Neural progenitor cell (in vitro differentiated cells): ENCODE results near the gene XPR1.

Experiments
- EZH2 ChIP-seq: fragments of 200-600 bp; sonication (generic); IDR thresholded peaks from 2 replicates; pipeline ENCODE4 v1.6.1; 2017; ENCODE audit warnings: antibody characterized with exemption, mild to moderate bottlenecking, moderate library complexity
- TF ChIP-seq, protein P1 (sequence below): fragments of 200-600 bp; sonication (generic); IDR thresholded peaks from 2 replicates; pipeline ENCODE4 v1.5.1; 2017; ENCODE audit warnings: antibody characterized with exemption, mild to moderate bottlenecking

DNA sequence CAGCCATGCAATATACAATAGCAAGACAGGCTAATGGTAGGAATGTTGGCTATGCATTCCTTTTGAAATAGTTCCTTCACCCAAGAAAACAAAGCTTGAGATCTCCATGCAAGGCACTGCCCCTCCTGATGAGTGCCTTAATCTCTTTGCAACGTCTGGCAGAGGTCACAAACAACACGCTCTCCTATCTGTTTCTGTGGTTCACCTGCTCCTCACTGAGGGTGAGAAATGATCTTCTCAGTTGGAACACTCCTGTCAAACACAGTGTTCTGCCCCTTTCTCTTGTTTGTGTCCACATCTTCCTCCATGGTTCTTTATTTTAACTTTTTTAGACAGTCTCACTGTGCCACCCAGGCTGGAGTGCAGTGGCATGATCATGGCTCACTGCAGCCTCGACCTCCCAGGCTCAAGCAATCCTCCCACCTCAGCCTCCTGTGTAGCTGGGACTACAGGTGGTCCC, 21.2 kb upstream of the XPR1 start:
- TF ChIP-seq, protein P1, sequence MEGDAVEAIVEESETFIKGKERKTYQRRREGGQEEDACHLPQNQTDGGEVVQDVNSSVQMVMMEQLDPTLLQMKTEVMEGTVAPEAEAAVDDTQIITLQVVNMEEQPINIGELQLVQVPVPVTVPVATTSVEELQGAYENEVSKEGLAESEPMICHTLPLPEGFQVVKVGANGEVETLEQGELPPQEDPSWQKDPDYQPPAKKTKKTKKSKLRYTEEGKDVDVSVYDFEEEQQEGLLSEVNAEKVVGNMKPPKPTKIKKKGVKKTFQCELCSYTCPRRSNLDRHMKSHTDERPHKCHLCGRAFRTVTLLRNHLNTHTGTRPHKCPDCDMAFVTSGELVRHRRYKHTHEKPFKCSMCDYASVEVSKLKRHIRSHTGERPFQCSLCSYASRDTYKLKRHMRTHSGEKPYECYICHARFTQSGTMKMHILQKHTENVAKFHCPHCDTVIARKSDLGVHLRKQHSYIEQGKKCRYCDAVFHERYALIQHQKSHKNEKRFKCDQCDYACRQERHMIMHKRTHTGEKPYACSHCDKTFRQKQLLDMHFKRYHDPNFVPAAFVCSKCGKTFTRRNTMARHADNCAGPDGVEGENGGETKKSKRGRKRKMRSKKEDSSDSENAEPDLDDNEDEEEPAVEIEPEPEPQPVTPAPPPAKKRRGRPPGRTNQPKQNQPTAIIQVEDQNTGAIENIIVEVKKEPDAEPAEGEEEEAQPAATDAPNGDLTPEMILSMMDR, result no peak
- TF ChIP-seq EZH2, result no peak
